HCT116 (cell line): ENCODE measurements around the gene CMC1. TPM values are rescaled to one million over a fixed set of nuclear protein-coding genes. Genes with fewer than 3 reads are reported as not detected.

ENCODE experiments used
- ATAC-seq: fragments of 200-7000 bp; cut with Tn5 transposase; 2 replicates; pipeline ENCODE4 v1.9.1; 2020; ENCODE audit warnings: mild to moderate bottlenecking, moderate library complexity
- BruUV-seq: library from RNA; stranded (reverse); fragments of 400-500 nt; replicated peaks from 2 replicates; lab custom pipeline; 2021; lab: Mats Ljungman, UMichigan
- CTCF ChIA-PET: fragments of 300-600 bp; sonication (Branson Sonifier 250); formaldehyde crosslinking; loops from one replicate; lab custom pipeline; 2021; ENCODE audit warnings: antibody characterized with exemption; lab: Charles Lee
- POLR2A ChIA-PET: fragments of 300-600, 350-600 bp; sonication (Branson Sonifier 250); formaldehyde crosslinking; loops from one replicate; lab custom pipeline; 2021; ENCODE audit warnings: antibody characterized with exemption; lab: Charles Lee
- RAD21 ChIA-PET, 2 experiments: fragments of 300-600 bp; sonication (Branson Sonifier 250); formaldehyde crosslinking; loops; one replicate each; lab custom pipeline; 2023; ENCODE audit warnings: low total read pairs in 2 of 2; ENCODE audit not compliant: uncharacterized antibody in 2 of 2, unreplicated experiment in 2 of 2, low non-redundant PET in 1 of 2; lab: Charles Lee
- DNase-seq: peaks from one replicate; pipeline ENCODE4 v3.0.0-alpha.2; 2010; ENCODE audit warnings: low read depth, low spot score
- H2AFZ ChIP-seq: fragments of 200-600 bp; shearing (Covaris generic), sonication (generic); 2 replicates; pipeline ENCODE4 v1.6.1; 2017; ENCODE audit warnings: low read depth, mixed run types, mixed read lengths, antibody characterized with exemption, low read length; ENCODE audit not compliant: poor library complexity, severe bottlenecking
- H3K27ac ChIP-seq: 2 replicates; pipeline ENCODE4 v1.5.1; 2012; ENCODE audit warnings: low read depth, low read length
- H3K27me3 ChIP-seq: fragments of 200-600 bp; sonication (generic); 2 replicates; pipeline ENCODE4 v1.6.1; 2016; ENCODE audit warnings: mixed run types, low read length, mixed read lengths; ENCODE audit not compliant: insufficient read depth
- H3K36me3 ChIP-seq, 2 experiments: fragments of 200-500 bp in 1 of 2; fragments of 200-600 bp in 1 of 2; sonication (Bioruptor generic) in 1 of 2; sonication (generic) in 1 of 2; 2 replicates each; pipeline versions ENCODE4 v1.5.1 to v1.6.1; 2014 to 2016; ENCODE audit warnings: low read length in 2 of 2, inconsistent platforms in 1 of 2, mixed read lengths in 1 of 2, mixed run types in 1 of 2; ENCODE audit not compliant: insufficient read depth in 2 of 2, control insufficient read depth in 1 of 2
- H3K4me1 ChIP-seq, 2 experiments: fragments of 200-600 bp in 1 of 2; sonication (generic) in 1 of 2; 2 replicates each; pipeline versions ENCODE4 v1.5.1 to v1.6.1; 2012 to 2017; ENCODE audit warnings: low read length in 2 of 2, inconsistent platforms in 1 of 2, mild to moderate bottlenecking in 1 of 2, mixed read lengths in 1 of 2, mixed run types in 1 of 2, moderate library complexity in 1 of 2; ENCODE audit not compliant: insufficient read depth in 2 of 2, control insufficient read depth in 1 of 2
- H3K4me2 ChIP-seq: fragments of 200-600 bp; sonication (generic); 2 replicates; pipeline ENCODE4 v1.6.1; 2017; ENCODE audit warnings: mixed run types, low read length, mixed read lengths
- H3K4me3 ChIP-seq, 2 experiments: fragments of 200-600 bp in 1 of 2; sonication (generic) in 1 of 2; replicated peaks in 1 of 2; 2 replicates each; pipeline ENCODE4 v1.5.1; 2011 to 2016; ENCODE audit warnings: low read length in 2 of 2, control low read depth in 1 of 2, low read depth in 1 of 2, mild to moderate bottlenecking in 1 of 2, mixed read lengths in 1 of 2, mixed run types in 1 of 2
- H3K79me2 ChIP-seq: fragments of 200-600 bp; sonication (generic); 2 replicates; pipeline ENCODE4 v1.6.1; 2017; ENCODE audit warnings: mild to moderate bottlenecking, mixed run types, low read length, moderate library complexity, mixed read lengths; ENCODE audit not compliant: insufficient read depth
- H3K9ac ChIP-seq: fragments of 200-600 bp; sonication (generic); 2 replicates; pipeline ENCODE4 v1.6.1; 2016; ENCODE audit warnings: low read length, mixed read lengths
- H3K9me2 ChIP-seq: fragments of 200-600 bp; sonication (generic), shearing (Covaris generic); 2 replicates; pipeline ENCODE4 v1.6.1; 2017; ENCODE audit warnings: mixed run types, mild to moderate bottlenecking, moderate library complexity; ENCODE audit not compliant: insufficient read depth
- H3K9me3 ChIP-seq, 2 experiments: fragments of 200-500 bp in 1 of 2; fragments of 200-600 bp in 1 of 2; sonication (Bioruptor generic) in 1 of 2; sonication (generic) in 1 of 2; 2 replicates each; pipeline ENCODE4 v1.6.1; 2014 to 2017; ENCODE audit warnings: low read length in 2 of 2, mixed read lengths in 2 of 2, inconsistent platforms in 1 of 2, low read depth in 1 of 2, mild to moderate bottlenecking in 1 of 2, mixed run types in 1 of 2, moderate library complexity in 1 of 2; ENCODE audit not compliant: control insufficient read depth in 1 of 2, insufficient read depth in 1 of 2
- H4K20me1 ChIP-seq: fragments of 200-600 bp; sonication (generic), shearing (Covaris generic); 2 replicates; pipeline ENCODE4 v1.6.1; 2017; ENCODE audit warnings: mixed run types, mild to moderate bottlenecking, moderate library complexity; ENCODE audit not compliant: insufficient read depth
- CBX3 ChIP-seq: IDR thresholded peaks from 2 replicates; pipeline ENCODE4 v1.6.1; 2012; ENCODE audit warnings: low read depth
- EGR1 ChIP-seq: IDR thresholded peaks from 2 replicates; pipeline ENCODE4 v1.6.1; 2012; ENCODE audit warnings: low read depth
- ELF1 ChIP-seq: IDR thresholded peaks from 2 replicates; pipeline ENCODE4 v1.6.1; 2012; ENCODE audit warnings: low read depth, borderline replicate concordance
- EZH2phosphoT487 ChIP-seq: fragments of 200-600 bp; IDR thresholded peaks from 2 replicates; pipeline ENCODE4 v1.6.1; 2018; ENCODE audit warnings: antibody characterized with exemption, borderline replicate concordance
- FOSL1 ChIP-seq: IDR thresholded peaks from 2 replicates; pipeline ENCODE4 v1.6.1; 2012; ENCODE audit warnings: low read depth
- JUND ChIP-seq: IDR thresholded peaks from 2 replicates; pipeline ENCODE4 v1.6.1; 2012
- POLR2A ChIP-seq: IDR thresholded peaks from 2 replicates; pipeline ENCODE4 v1.7.0; 2011; ENCODE audit warnings: borderline replicate concordance; ENCODE audit not compliant: insufficient read depth, insufficient read length; ENCODE audit errors: extremely low read depth
- POLR2AphosphoS5 ChIP-seq: IDR thresholded peaks from 2 replicates; pipeline ENCODE4 v1.6.1; 2011; ENCODE audit warnings: mild to moderate bottlenecking, low read depth, low read length, moderate library complexity
- RAD21 ChIP-seq: IDR thresholded peaks from 2 replicates; pipeline ENCODE4 v1.6.1; 2012; ENCODE audit warnings: low read depth, mild to moderate bottlenecking
- SP1 ChIP-seq: IDR thresholded peaks from 2 replicates; pipeline ENCODE4 v1.6.1; 2012; ENCODE audit warnings: low read depth
- TCF7L2 ChIP-seq: IDR thresholded peaks from 2 replicates; pipeline ENCODE4 v1.7.0; 2011; ENCODE audit warnings: borderline replicate concordance, inconsistent platforms; ENCODE audit not compliant: insufficient read depth, insufficient read length; ENCODE audit errors: extremely low read depth
- YY1 ChIP-seq: IDR thresholded peaks from 2 replicates; pipeline ENCODE4 v1.6.1; 2011; ENCODE audit warnings: low read length, low read depth, moderate library complexity, mild to moderate bottlenecking; ENCODE audit not compliant: insufficient replicate concordance; ENCODE audit errors: extremely low read depth
- ZNF274 ChIP-seq: fragments of 200-500 bp; sonication (Bioruptor generic); IDR thresholded peaks from 2 replicates; pipeline ENCODE4 v1.6.1; 2014; ENCODE audit warnings: mild to moderate bottlenecking, low read depth, low read length, inconsistent platforms
- intact Hi-C: fragments of 100-400 bp; cut with micrococcal nuclease; formaldehyde crosslinking; loops from 2 replicates; pipeline ENCODE4 v1.10.0; 2022
- total RNA-seq: library from RNA; stranded (reverse); gene quantifications from one replicate; pipeline ENCODE4 v1.2.1, GENCODE V29; 2021; ENCODE audit not compliant: unreplicated experiment
- TF ChIP-seq, protein P1 (sequence below): IDR thresholded peaks from 2 replicates; pipeline ENCODE4 v1.6.1; 2012
- TF ChIP-seq, protein P2 (sequence below): IDR thresholded peaks from 2 replicates; pipeline ENCODE4 v1.6.1; 2012
- TF ChIP-seq, protein P3 (sequence below): IDR thresholded peaks from 2 replicates; pipeline ENCODE4 v1.6.1; 2011; ENCODE audit warnings: mild to moderate bottlenecking, low read length, moderate library complexity; ENCODE audit not compliant: insufficient replicate concordance; ENCODE audit errors: extremely low read depth

The CMC1 gene
- total RNA-seq, 1 experiment from 2014 or later = 29.0 TPM

DNA sequence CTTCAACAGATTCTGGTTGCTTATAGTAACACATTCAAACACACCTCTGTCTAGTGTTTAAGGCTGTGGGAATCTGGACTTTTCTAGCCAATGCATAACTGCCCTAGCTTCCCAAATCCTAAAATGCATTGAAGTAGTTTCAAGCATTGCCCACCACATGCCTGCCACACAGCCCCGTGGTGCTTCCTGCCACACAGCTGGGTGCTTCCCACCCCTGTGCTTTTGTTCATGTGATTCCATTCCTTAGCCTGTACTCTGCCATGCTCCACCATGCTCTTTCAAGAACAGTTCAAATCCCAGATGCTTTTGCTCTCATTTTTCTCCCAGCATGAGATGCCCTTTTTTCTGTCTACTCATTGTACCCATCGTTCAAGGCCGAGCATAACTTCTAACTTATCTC lies 2.3 kb upstream of the CMC1 start:
- no peak overlapping the region for H3K4me3 ChIP-seq
- DNase-seq = no peak
- H2AFZ ChIP-seq = no peak overlapping the region
- no peak overlapping the region for H3K4me2 ChIP-seq
- H3K9me2 ChIP-seq = no peaks in the 10 kb centered on the region
- H3K36me3 ChIP-seq = no peaks in the 10 kb centered on the region
- H4K20me1 ChIP-seq = no peaks in the 10 kb centered on the region
- POLR2A ChIA-PET = no interaction called here
- CTCF ChIA-PET = no interaction called here
- H3K4me1 ChIP-seq = peaks cover 0 to 17% of the 10 kb centered on the region in 2 experiments; a peak in 3 of 4 replicates
- intact Hi-C loops = no loop called here
- no peak for TF ChIP-seq JUND
- TF ChIP-seq, protein P1, sequence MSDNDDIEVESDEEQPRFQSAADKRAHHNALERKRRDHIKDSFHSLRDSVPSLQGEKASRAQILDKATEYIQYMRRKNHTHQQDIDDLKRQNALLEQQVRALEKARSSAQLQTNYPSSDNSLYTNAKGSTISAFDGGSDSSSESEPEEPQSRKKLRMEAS = no peak
- TF ChIP-seq SP1 = no peak
- TF ChIP-seq POLR2AphosphoS5 = no peak
- TF ChIP-seq EGR1 = no peak
- TF ChIP-seq, protein P2, sequence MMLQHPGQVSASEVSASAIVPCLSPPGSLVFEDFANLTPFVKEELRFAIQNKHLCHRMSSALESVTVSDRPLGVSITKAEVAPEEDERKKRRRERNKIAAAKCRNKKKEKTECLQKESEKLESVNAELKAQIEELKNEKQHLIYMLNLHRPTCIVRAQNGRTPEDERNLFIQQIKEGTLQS = no peak
- no peak for TF ChIP-seq EZH2phosphoT487
- TF ChIP-seq CBX3 = no peak
- TF ChIP-seq, protein P3, sequence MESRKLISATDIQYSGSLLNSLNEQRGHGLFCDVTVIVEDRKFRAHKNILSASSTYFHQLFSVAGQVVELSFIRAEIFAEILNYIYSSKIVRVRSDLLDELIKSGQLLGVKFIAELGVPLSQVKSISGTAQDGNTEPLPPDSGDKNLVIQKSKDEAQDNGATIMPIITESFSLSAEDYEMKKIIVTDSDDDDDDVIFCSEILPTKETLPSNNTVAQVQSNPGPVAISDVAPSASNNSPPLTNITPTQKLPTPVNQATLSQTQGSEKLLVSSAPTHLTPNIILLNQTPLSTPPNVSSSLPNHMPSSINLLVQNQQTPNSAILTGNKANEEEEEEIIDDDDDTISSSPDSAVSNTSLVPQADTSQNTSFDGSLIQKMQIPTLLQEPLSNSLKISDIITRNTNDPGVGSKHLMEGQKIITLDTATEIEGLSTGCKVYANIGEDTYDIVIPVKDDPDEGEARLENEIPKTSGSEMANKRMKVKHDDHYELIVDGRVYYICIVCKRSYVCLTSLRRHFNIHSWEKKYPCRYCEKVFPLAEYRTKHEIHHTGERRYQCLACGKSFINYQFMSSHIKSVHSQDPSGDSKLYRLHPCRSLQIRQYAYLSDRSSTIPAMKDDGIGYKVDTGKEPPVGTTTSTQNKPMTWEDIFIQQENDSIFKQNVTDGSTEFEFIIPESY = no peak
- TF ChIP-seq YY1 = no peak
- TF ChIP-seq FOSL1 = no peak
- no peak for TF ChIP-seq TCF7L2
- no peak for TF ChIP-seq ZNF274
- no peak for TF ChIP-seq RAD21
- TF ChIP-seq POLR2A = no peak
- TF ChIP-seq ELF1 = no peak
- no peak overlapping the region for H3K27ac ChIP-seq
- no peak for ATAC-seq
- H3K9me3 ChIP-seq = no peaks in the 10 kb centered on the region
- RAD21 ChIA-PET = no interaction called here
- BruUV-seq = no TSS peak
- H3K9ac ChIP-seq = no peak overlapping the region
- peaks cover 26% of the 10 kb centered on the region for H3K79me2 ChIP-seq
- H3K27me3 ChIP-seq = no peaks in the 10 kb centered on the region
